K562 (cell line): ENCODE results near the gene ETV3L. TPM values are rescaled to one million over a fixed set of nuclear protein-coding genes. Genes with fewer than 3 reads are reported as not detected.

Experiments
- ATAC-seq: fragments of 200-7000 bp; cut with Tn5 transposase; 3 replicates; pipeline ENCODE4 v1.9.1; 2020; ENCODE audit warnings: moderate library complexity
- BruUV-seq: library from RNA; stranded (reverse); fragments of 400-500 nt; replicated peaks from 2 replicates; lab custom pipeline; 2021; lab: Mats Ljungman, UMichigan
- CTCF ChIA-PET: fragments of 300-600 bp; formaldehyde crosslinking; extraction: SDS; loops from one replicate; lab custom pipeline; 2021; ENCODE audit warnings: low intra/inter-chr PET ratio; lab: Yijun Ruan, JAX
- POLR2A ChIA-PET: fragments of 300-600, 350-650 bp; sonication (Branson Sonifier 250); formaldehyde crosslinking; extraction: SDS; loops from one replicate; lab custom pipeline; 2021; ENCODE audit warnings: antibody characterized with exemption, inconsistent platforms; lab: Yijun Ruan, JAX
- DNase-seq, 4 experiments: peaks; one replicate each; pipeline versions ENCODE4 v3.0.0 to v3.0.0-alpha.2; 2011 to 2018; ENCODE audit warnings: low spot score in 3 of 4, mixed read lengths in 3 of 4; ENCODE audit errors: extremely low read depth in 1 of 4
- FAIRE-seq: peaks from 2 replicates; lab custom pipeline; 2011; peaks lifted over from hg19 to GRCh38; lab: Jason Lieb, UNC
- H2AFZ ChIP-seq: 2 replicates; pipeline ENCODE4 v1.6.0; 2011; ENCODE audit warnings: low read depth, low read length, control low read depth, inconsistent platforms
- H3K27ac ChIP-seq: fragments of 200-600 bp; 3 replicates; pipeline ENCODE4 v1.8.0; 2011; ENCODE audit warnings: low read depth, mild to moderate bottlenecking, control low read depth, inconsistent platforms, low read length, moderate library complexity, mixed read lengths; ENCODE audit errors: extremely low read depth
- H3K27me3 ChIP-seq, 2 experiments: fragments of 300-600 bp in 1 of 2; 2 replicates in 1 of 2; 3 replicates in 1 of 2; pipeline versions ENCODE4 v1.6.0 to v1.8.0; 2011; ENCODE audit warnings: inconsistent platforms in 2 of 2, low read length in 2 of 2, mild to moderate bottlenecking in 1 of 2, mixed read lengths in 1 of 2, moderate library complexity in 1 of 2; ENCODE audit not compliant: control insufficient read depth in 2 of 2, insufficient read depth in 2 of 2
- H3K36me3 ChIP-seq: fragments of 300-600 bp; 3 replicates; pipeline ENCODE4 v1.8.0; 2011; ENCODE audit warnings: mild to moderate bottlenecking, low read length, inconsistent platforms; ENCODE audit not compliant: control insufficient read depth, insufficient read depth
- H3K4me1 ChIP-seq, 2 experiments: fragments of 200-600 bp in 1 of 2; replicated peaks in 1 of 2; 2 replicates in 1 of 2; 3 replicates in 1 of 2; pipeline versions ENCODE4 v1.5.1 to v1.8.0; 2011; ENCODE audit warnings: inconsistent platforms in 2 of 2, low read length in 2 of 2, mild to moderate bottlenecking in 1 of 2, mixed read lengths in 1 of 2, moderate library complexity in 1 of 2; ENCODE audit not compliant: control insufficient read depth in 2 of 2, insufficient read depth in 2 of 2
- H3K4me2 ChIP-seq: 2 replicates; pipeline ENCODE4 v1.6.1; 2011; ENCODE audit warnings: low read length, control low read depth, inconsistent platforms, mixed read lengths; ENCODE audit not compliant: insufficient read depth
- H3K4me3 ChIP-seq: fragments of 200-600 bp; sonication (generic), shearing (Covaris generic); 2 replicates; pipeline ENCODE4 v1.5.1; 2016; ENCODE audit warnings: control low read depth, inconsistent platforms
- H3K79me2 ChIP-seq: fragments of 200-600 bp; 3 replicates; pipeline ENCODE4 v1.8.0; 2011; ENCODE audit warnings: low read length, inconsistent platforms; ENCODE audit not compliant: control insufficient read depth, insufficient read depth
- H3K9ac ChIP-seq, 2 experiments: 2 replicates each; pipeline versions ENCODE4 v1.6.0 to v1.6.1; 2011; ENCODE audit warnings: low read depth in 2 of 2, low read length in 2 of 2, control low read depth in 1 of 2, inconsistent platforms in 1 of 2, mild to moderate bottlenecking in 1 of 2, mixed read lengths in 1 of 2; ENCODE audit not compliant: insufficient read depth in 1 of 2
- H3K9me1 ChIP-seq: one replicate; pipeline ENCODE4 v1.6.0; 2011; ENCODE audit warnings: inconsistent platforms, mild to moderate bottlenecking, low read length, moderate library complexity; ENCODE audit not compliant: control insufficient read depth, insufficient read depth
- H3K9me3 ChIP-seq: replicated peaks from 2 replicates; pipeline ENCODE4 v1.5.1; 2011; ENCODE audit warnings: low read depth, low read length, inconsistent platforms; ENCODE audit not compliant: control insufficient read depth, insufficient read depth
- H4K20me1 ChIP-seq: replicated peaks from 2 replicates; pipeline ENCODE4 v1.6.1; 2011; ENCODE audit warnings: low read length, inconsistent platforms, mixed read lengths; ENCODE audit not compliant: control insufficient read depth, insufficient read depth
- CEBPB ChIP-seq: fragments of 450-650 bp; IDR thresholded peaks from 2 replicates; pipeline ENCODE4 v1.6.1; 2016; ENCODE audit warnings: missing genetic modification characterization, missing compliant biosample characterization
- KAT7 ChIP-seq: sonication (generic); formaldehyde crosslinking; IDR thresholded peaks from 2 replicates; pipeline ENCODE4 v1.8.0; 2022; ENCODE audit warnings: missing genetic modification reagents, mild to moderate bottlenecking, borderline replicate concordance
- MYBL2 ChIP-seq, 2 experiments: fragments of 450-650 bp in 1 of 2; sonication (generic) in 1 of 2; formaldehyde crosslinking in 1 of 2; IDR thresholded peaks; 2 replicates each; pipeline versions ENCODE4 v1.6.1 to v1.8.1; 2017 to 2022; ENCODE audit warnings: borderline replicate concordance in 1 of 2, inconsistent platforms in 1 of 2, low read depth in 1 of 2, mild to moderate bottlenecking in 1 of 2, missing genetic modification reagents in 1 of 2, moderate library complexity in 1 of 2
- MYNN ChIP-seq, 2 experiments: sonication (generic); formaldehyde crosslinking in 1 of 2; IDR thresholded peaks; 2 replicates each; pipeline versions ENCODE4 v1.5.0 to v1.6.1; 2016 to 2020; ENCODE audit warnings: antibody characterized with exemption in 1 of 2, missing genetic modification reagents in 1 of 2
- NFATC3 ChIP-seq: fragments of 450-650 bp; IDR thresholded peaks from 2 replicates; pipeline ENCODE4 v1.6.1; 2017; ENCODE audit warnings: mild to moderate bottlenecking
- XRCC4 ChIP-seq: IDR thresholded peaks from one replicate; pipeline ENCODE4 v1.6.1; 2011; ENCODE audit not compliant: insufficient read depth, insufficient read length; ENCODE audit errors: extremely low read depth
- XRCC5 ChIP-seq: fragments of 200-400 bp; formaldehyde crosslinking; IDR thresholded peaks from 2 replicates; pipeline ENCODE4 v1.6.1; 2017; ENCODE audit warnings: low read depth, mild to moderate bottlenecking, low read length
- ZNF668 ChIP-seq: fragments of 250-450 bp; sonication (Bioruptor Pico); IDR thresholded peaks from 2 replicates; pipeline ENCODE4 v1.8.0; 2022; ENCODE audit warnings: mild to moderate bottlenecking, inconsistent platforms
- WGBS: fragments of 100-300 bp; shearing (Covaris generic); methylation state at CpG from one replicate; pipeline ENCODE4 v1.1.6; 2016; ENCODE audit warnings: low coverage, mixed read lengths; ENCODE audit not compliant: insufficient coverage; ENCODE audit errors: missing lambda C conversion rate; 5-methylcytosine and 5-hydroxymethylcytosine counted together
- in situ Hi-C: fragments of 300-500 bp; cut with MboI; formaldehyde crosslinking; loops from 4 replicates; pipeline ENCODE4 v1.15.0; 2018; ENCODE audit warnings: inconsistent platforms, mixed read lengths
- intact Hi-C: fragments of 100-400 bp; cut with micrococcal nuclease; formaldehyde crosslinking; loops from 2 replicates; pipeline ENCODE4 v1.14.2; 2022
- polyA plus RNA-seq, 8 experiments: library from polyadenylated mRNA; depleted of rRNA in 4 of 8; stranded (reverse) in 5 of 8; unstranded in 3 of 8; fragments of >200 nt; fragmentation: Nextera tagmentation in 2 of 8; fragmentation: Illumina TruSeq in 1 of 8; extraction: Ambion mirVana in 2 of 8; extraction: Trizol in 1 of 8; gene quantifications; 2 replicates each; pipeline versions ENCODE4 v1.2.1 to v1.2.3, GENCODE V29; 2011 to 2014; ENCODE audit warnings: inconsistent platforms in 1 of 8, missing spikeins in 1 of 8
- total RNA-seq, 7 experiments: library from RNA; depleted of rRNA in 6 of 7; stranded (reverse); fragments of >200 nt in 6 of 7; fragmentation: Illumina TruSeq in 2 of 7; extraction: Trizol in 2 of 7; gene quantifications; 2 replicates each; pipeline versions ENCODE4 v1.2.1 to v1.2.3, GENCODE V29; 2011 to 2021; ENCODE audit warnings: low replicate concordance in 1 of 7
- TF ChIP-seq, protein P1 (sequence below): sonication (generic); formaldehyde crosslinking; IDR thresholded peaks from 2 replicates; pipeline ENCODE4 v1.8.0; 2022; ENCODE audit warnings: missing genetic modification reagents, mild to moderate bottlenecking, borderline replicate concordance
- TF ChIP-seq, protein P2 (sequence below): fragments of 250-450 bp; sonication (Bioruptor Pico); IDR thresholded peaks from 2 replicates; pipeline ENCODE4 v1.4.0; 2020; ENCODE audit warnings: mild to moderate bottlenecking
- TF ChIP-seq, protein P3 (sequence below): IDR thresholded peaks from 3 replicates; pipeline ENCODE4 v1.6.1; 2011; ENCODE audit warnings: borderline replicate concordance, mild to moderate bottlenecking; ENCODE audit not compliant: insufficient read length, insufficient read depth
- TF ChIP-seq, protein P4 (sequence below), 3 experiments: fragments of 200-800 bp in 1 of 3; sonication (Bioruptor generic) in 1 of 3; sonication (generic) in 1 of 3; formaldehyde crosslinking in 1 of 3; IDR thresholded peaks; 2 replicates each; pipeline versions ENCODE4 v1.6.1 to v1.8.0; 2016 to 2022; ENCODE audit warnings: mild to moderate bottlenecking in 2 of 3, missing compliant biosample characterization in 2 of 3, missing genetic modification characterization in 2 of 3, missing genetic modification reagents in 1 of 3

ETV3L gene
- total and polyA plus RNA-seq, 9 of the 15 experiments (the other 6 are each of a cell fraction or from before 2014, with no cell fraction given), result not detected

DNA sequence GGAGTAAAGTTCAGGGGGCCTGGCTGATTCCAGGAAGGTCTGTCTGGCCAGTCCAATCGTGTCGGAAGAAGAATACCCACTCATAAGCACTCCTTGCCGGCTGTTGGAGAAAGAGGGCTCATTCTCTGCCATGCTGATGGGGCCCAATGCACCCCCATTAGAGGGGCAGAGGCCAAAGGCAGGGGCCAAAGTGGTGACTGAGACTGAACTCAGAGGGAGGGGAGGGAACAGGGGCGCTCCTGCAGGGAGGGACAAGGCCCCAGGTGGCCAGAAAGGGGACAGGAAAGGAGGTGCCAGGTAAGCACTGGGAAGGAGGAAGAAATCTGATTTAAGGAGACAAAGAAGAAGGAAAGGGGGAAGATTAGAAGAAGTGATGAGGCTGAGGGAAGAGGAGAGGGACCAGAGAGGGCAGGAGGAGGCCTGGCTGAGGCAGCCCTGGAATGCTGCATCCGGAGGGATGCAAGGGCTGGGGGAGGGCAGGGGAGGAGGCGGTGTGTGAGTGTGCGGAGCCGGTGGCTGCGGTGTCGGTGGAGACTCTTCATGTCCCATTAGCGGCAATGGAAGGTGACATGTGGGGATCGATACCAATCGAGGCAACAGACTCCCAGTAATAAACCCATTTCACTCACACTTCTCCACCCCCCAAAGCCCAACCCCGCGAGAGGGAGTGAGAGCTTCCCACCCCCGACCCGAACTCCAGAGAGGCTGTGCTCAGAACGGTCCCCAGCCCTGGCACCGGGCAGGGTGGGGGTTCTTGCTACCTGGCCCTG is 12.0 kb upstream of the ETV3L start (continued):
- TF ChIP-seq, protein P1, sequence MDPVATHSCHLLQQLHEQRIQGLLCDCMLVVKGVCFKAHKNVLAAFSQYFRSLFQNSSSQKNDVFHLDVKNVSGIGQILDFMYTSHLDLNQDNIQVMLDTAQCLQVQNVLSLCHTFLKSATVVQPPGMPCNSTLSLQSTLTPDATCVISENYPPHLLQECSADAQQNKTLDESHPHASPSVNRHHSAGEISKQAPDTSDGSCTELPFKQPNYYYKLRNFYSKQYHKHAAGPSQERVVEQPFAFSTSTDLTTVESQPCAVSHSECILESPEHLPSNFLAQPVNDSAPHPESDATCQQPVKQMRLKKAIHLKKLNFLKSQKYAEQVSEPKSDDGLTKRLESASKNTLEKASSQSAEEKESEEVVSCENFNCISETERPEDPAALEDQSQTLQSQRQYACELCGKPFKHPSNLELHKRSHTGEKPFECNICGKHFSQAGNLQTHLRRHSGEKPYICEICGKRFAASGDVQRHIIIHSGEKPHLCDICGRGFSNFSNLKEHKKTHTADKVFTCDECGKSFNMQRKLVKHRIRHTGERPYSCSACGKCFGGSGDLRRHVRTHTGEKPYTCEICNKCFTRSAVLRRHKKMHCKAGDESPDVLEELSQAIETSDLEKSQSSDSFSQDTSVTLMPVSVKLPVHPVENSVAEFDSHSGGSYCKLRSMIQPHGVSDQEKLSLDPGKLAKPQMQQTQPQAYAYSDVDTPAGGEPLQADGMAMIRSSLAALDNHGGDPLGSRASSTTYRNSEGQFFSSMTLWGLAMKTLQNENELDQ (CRISPR knock-in tag), result no peak
- TF ChIP-seq, protein P2, sequence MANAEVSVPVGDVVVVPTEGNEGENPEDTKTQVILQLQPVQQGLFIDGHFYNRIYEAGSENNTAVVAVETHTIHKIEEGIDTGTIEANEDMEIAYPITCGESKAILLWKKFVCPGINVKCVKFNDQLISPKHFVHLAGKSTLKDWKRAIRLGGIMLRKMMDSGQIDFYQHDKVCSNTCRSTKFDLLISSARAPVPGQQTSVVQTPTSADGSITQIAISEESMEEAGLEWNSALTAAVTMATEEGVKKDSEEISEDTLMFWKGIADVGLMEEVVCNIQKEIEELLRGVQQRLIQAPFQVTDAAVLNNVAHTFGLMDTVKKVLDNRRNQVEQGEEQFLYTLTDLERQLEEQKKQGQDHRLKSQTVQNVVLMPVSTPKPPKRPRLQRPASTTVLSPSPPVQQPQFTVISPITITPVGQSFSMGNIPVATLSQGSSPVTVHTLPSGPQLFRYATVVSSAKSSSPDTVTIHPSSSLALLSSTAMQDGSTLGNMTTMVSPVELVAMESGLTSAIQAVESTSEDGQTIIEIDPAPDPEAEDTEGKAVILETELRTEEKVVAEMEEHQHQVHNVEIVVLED (CRISPR knock-in tag), result no peak
- no peak for TF ChIP-seq CEBPB

DNA sequence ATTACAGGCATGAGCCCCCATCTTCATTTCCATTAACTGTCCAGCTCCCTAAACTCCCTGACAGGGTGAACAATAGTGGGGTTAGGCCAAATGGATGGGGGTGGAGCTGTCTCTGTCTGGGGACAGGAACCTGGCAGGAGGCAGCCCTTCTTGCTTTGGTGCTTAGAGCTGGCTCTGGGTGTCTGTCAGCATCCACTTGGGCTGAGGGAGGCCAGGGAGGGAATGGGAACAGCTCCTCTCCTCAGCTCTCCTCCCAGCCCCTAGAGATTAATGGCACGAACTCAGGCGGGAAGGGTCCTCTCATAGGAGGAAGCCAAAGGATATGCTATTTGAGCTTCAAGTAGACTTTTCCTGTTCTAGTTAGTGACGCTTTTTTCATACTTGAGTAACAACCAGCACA is 11.1 kb upstream of the ETV3L start:
- Histone ChIP-seq H3K9me1 (no peaks in the 10 kb centered on the region), H3K27ac (no peak overlapping the region), H3K4me2 (no peak overlapping the region), H3K9me3 (no peaks in the 10 kb centered on the region), H3K4me3 (no peak overlapping the region), H2AFZ (no peak overlapping the region), H4K20me1 (0 out of 2 replicates have a peak, but pooled peaks cover 12% of the 10 kb centered on the region), H3K27me3 (peaks cover 77 to 89% of the 10 kb centered on the region in 2 experiments), H3K36me3 (no peaks in the 10 kb centered on the region), H3K79me2 (no peaks in the 10 kb centered on the region), H3K4me1 (peaks cover 0 to 13% of the 10 kb centered on the region in 2 experiments; a peak in 3 of 5 replicates), H3K9ac (no peak overlapping the region)
- in situ Hi-C loops (no loop called here), intact Hi-C loops (no loop called here)
- FAIRE-seq (no peak), DNase-seq (no peak), ATAC-seq (no peak)
- ChIA-PET CTCF (no interaction called here), POLR2A (interaction anchor here (0.9 to 1.5 kb wide), 3 partner anchors 16 to 27 kb away, joined by 3 to 4 read pairs (median 4); no protein-coding TSS in a partner anchor)
- BruUV-seq, result no TSS peak
- 3% methylated on average over 3 of the region's 3 CpGs for WGBS
- TF ChIP-seq MYNN (IDR thresholded peaks at IDR 0.05) (no peak), MYNN (CRISPR knock-in tag; IDR thresholded peaks at IDR 0.05) (no peak), ZNF668 (CRISPR knock-in tag) (no peak), MYBL2 (IDR thresholded peaks at IDR 0.05; ENCODE audit: low read depth) (no peak), MYBL2 (CRISPR knock-in tag; IDR thresholded peaks at IDR 0.05; ENCODE audit: borderline replicate concordance) (no peak), XRCC4 (no peak), NFATC3 (no peak), XRCC5 (no peak), KAT7 (CRISPR knock-in tag) (no peak)
- TF ChIP-seq, protein P3, sequence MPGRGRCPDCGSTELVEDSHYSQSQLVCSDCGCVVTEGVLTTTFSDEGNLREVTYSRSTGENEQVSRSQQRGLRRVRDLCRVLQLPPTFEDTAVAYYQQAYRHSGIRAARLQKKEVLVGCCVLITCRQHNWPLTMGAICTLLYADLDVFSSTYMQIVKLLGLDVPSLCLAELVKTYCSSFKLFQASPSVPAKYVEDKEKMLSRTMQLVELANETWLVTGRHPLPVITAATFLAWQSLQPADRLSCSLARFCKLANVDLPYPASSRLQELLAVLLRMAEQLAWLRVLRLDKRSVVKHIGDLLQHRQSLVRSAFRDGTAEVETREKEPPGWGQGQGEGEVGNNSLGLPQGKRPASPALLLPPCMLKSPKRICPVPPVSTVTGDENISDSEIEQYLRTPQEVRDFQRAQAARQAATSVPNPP, result no peak
- TF ChIP-seq, protein P4, sequence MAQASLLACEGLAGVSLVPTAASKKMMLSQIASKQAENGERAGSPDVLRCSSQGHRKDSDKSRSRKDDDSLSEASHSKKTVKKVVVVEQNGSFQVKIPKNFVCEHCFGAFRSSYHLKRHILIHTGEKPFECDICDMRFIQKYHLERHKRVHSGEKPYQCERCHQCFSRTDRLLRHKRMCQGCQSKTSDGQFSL (CRISPR knock-in tag; IDR thresholded peaks at IDR 0.05), result no peak
- TF ChIP-seq, protein P4 (tag; IDR thresholded peaks at IDR 0.05), result no peak
